Measurements from ENCODE around the gene PRKAA2.
A peak's percentile ranks its signal among the peaks of the same experiment; 100 is the strongest.

Gene PRKAA2

DNA sequence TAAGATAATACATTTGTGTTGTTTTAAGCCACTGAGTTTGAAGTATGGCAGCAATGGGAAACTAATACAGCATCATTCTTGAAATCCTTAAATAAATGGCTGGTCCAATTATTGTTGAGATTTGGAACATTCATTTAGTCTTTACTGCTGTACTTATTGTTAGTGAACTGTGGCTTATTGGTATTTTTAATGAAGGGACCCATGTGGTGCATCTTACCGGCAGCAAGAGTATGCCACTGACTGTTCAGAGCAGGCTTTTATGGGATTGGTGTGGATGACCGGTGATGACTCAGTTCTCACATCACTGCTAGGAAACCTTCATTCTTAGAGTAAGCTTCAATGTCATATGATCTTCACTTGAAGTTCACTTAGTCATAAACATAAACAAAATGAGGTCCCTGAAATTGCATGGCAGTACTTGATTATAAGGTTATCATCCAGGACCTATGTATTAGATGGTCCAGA lies 31.5 kb downstream of the PRKAA2 start:
- no peak overlapping the region for H3K27ac ChIP-seq
- CTCF ChIA-PET = interaction anchor here (0.6 kb wide), 1 partner anchor 1419 kb away, joined by 3 read pairs; no protein-coding TSS in a partner anchor
- peak; percentile 45 for DNase-seq (ENCODE audit: low spot score)
- TF ChIP-seq, protein P1, sequence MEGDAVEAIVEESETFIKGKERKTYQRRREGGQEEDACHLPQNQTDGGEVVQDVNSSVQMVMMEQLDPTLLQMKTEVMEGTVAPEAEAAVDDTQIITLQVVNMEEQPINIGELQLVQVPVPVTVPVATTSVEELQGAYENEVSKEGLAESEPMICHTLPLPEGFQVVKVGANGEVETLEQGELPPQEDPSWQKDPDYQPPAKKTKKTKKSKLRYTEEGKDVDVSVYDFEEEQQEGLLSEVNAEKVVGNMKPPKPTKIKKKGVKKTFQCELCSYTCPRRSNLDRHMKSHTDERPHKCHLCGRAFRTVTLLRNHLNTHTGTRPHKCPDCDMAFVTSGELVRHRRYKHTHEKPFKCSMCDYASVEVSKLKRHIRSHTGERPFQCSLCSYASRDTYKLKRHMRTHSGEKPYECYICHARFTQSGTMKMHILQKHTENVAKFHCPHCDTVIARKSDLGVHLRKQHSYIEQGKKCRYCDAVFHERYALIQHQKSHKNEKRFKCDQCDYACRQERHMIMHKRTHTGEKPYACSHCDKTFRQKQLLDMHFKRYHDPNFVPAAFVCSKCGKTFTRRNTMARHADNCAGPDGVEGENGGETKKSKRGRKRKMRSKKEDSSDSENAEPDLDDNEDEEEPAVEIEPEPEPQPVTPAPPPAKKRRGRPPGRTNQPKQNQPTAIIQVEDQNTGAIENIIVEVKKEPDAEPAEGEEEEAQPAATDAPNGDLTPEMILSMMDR (conservative IDR thresholded peaks at IDR 0.05; ENCODE audit: low read depth) = no peak
- POLR2A ChIA-PET (ENCODE audit: low non-redundant PET) = no interaction called here

DNA sequence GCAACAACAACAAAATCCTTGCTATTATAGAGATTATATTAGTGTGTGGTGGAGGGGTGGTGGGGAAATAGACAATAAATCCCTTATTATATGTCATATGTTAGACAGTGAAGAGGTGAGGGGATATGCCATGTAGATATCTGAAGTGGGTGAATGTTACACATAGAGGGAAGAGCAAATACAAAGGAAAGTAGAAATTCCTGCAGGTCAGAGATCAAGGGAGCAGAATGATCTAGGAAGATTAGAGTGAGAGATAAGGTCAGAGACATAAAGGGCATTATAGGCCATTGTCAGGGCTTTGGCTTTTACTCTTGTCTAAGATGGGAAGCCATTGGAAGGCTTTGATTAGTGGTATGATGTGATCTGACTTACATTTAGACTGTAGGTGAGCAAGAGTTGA lies 38.5 kb downstream of the PRKAA2 start:
- DNase-seq (ENCODE audit: low spot score) = no peak
- TF ChIP-seq, protein P1 (conservative IDR thresholded peaks at IDR 0.05; ENCODE audit: low read depth) = no peak
- CTCF ChIA-PET = no interaction called here
- POLR2A ChIA-PET (ENCODE audit: low non-redundant PET) = no interaction called here
- H3K27ac ChIP-seq = no peak overlapping the region

DNA sequence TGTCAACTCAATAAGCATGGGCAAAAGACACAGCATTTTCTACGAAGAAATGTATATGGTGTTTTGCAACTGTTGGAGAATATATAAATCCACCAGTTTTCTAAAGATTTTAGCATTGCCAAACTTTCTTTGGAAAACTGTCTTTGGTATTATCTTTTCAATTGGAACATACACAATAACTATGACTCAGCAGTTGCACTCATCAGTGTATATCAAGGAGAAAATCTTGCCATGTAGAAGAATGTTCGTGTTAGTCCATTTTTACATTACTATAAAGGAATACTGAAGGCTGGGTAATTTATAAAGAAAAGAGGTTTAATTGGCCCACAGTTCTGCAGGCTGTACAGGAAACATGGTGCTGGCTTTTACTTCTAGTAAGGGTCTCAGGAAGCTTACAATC lies 41.1 kb downstream of the PRKAA2 start:
- CTCF ChIA-PET = no interaction called here

DNA sequence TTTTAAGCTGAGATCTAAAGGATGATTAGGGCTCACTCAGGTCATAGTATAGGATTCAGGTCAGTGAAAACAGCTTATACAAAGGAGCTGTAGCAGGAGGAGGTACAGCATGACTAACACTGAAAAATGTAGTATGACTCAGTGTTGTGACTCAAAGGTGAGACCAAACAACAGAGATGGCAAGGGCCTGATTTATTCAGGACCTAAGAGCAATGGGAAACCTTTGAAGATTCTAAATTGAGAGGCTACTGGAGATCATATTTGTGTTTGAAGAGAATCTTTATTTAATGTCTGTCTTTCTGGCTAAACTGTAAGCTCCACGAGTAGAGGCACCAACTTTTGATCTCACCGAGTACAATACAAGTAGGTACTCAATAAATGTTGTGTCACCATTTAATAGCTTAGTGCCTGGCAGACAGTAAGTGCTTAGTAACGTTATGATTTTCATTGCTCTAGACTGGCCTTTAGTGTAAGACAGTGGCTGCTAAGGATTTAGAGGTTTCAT lies 43.5 kb downstream of the PRKAA2 start:
- peak; percentile 86 for DNase-seq (ENCODE audit: low spot score)
- ChIA-PET CTCF (no interaction called here), POLR2A (ENCODE audit: low non-redundant PET) (no interaction called here)

More for the DNA sequence above, 41.1 kb downstream of the PRKAA2 start:
- no peak for DNase-seq (ENCODE audit: low spot score)
- POLR2A ChIA-PET (ENCODE audit: low non-redundant PET) = no interaction called here
- TF ChIP-seq, protein P1 (conservative IDR thresholded peaks at IDR 0.05; ENCODE audit: low read depth) = no peak
- no peak overlapping the region for H3K27ac ChIP-seq

DNA sequence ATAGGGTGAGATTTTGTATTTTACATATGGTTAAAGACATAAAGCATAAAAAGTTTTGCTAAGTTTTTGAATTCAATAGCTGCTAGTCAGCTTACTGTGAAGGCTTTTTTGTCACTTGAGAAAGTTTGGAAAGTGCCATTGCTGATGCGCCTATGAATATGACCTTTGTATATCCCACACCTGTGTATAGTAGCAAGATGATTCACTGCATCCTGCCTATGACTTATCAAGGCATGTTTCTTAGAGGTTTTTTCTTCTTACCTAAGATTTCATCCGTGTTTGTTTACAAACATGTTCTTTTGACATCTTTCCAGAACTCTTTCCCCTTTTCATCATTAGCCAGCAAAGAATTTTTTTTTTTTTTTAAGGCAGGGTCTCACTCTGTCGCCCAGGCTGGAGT lies 51.5 kb downstream of the PRKAA2 start:
- TF ChIP-seq, protein P1 (conservative IDR thresholded peaks at IDR 0.05; ENCODE audit: low read depth) = no peak
- peak; percentile 32 for DNase-seq (ENCODE audit: low spot score)
- ChIA-PET POLR2A (ENCODE audit: low non-redundant PET) (no interaction called here), CTCF (interaction anchor here (0.5 kb wide), 1 partner anchor 1082 kb away, joined by 3 read pairs; no protein-coding TSS in a partner anchor)
- H3K27ac ChIP-seq = no peak overlapping the region

More for the DNA sequence above, 43.5 kb downstream of the PRKAA2 start:
- TF ChIP-seq, protein P1 (conservative IDR thresholded peaks at IDR 0.05; ENCODE audit: low read depth) = no peak
- no peak overlapping the region for H3K27ac ChIP-seq

DNA sequence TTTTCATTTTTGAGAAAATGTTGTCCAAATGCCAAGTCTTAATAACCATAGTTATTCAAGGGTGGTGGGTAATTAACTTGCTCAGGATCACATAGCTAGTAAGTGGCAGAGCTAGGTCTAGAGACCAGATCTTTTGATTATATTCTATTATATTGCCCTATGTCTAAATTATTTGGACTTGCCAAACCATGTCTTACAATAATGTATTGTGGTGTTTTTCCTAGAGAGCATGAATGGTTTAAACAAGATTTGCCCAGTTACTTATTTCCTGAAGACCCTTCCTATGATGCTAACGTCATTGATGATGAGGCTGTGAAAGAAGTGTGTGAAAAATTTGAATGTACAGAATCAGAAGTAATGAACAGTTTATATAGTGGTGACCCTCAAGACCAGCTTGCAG lies 58.6 kb downstream of the PRKAA2 start:
- ChIA-PET POLR2A (ENCODE audit: low non-redundant PET) (no interaction called here), CTCF (no interaction called here)
- H3K27ac ChIP-seq = no peak overlapping the region
- no peak for DNase-seq (ENCODE audit: low spot score)
- TF ChIP-seq, protein P1 (conservative IDR thresholded peaks at IDR 0.05; ENCODE audit: low read depth) = no peak
